K562 (cell line): Measurements from ENCODE around the gene CYS1. TPM values are rescaled to one million over a fixed set of nuclear protein-coding genes. Genes with fewer than 3 reads are reported as not detected.

Experiments
- ARHGAP35 ChIP-seq: fragments of 450-650 bp; IDR thresholded peaks from 2 replicates; pipeline ENCODE4 v1.6.1; 2018; ENCODE audit not compliant: partially characterized antibody
- ATF1 ChIP-seq, 2 experiments: fragments of 450-650 bp in 1 of 2; IDR thresholded peaks; 2 replicates each; pipeline ENCODE4 v1.6.1; 2016; ENCODE audit warnings: missing compliant biosample characterization in 1 of 2, missing genetic modification characterization in 1 of 2
- BCOR ChIP-seq: fragments of 450-650 bp; IDR thresholded peaks from 2 replicates; pipeline ENCODE4 v1.6.1; 2016
- CREM ChIP-seq: IDR thresholded peaks from 2 replicates; pipeline ENCODE4 v1.6.1; 2014; ENCODE audit warnings: antibody characterized with exemption, low read depth
- CXXC5 ChIP-seq: fragments of 250-450 bp; sonication (Bioruptor Pico); IDR thresholded peaks from 2 replicates; pipeline ENCODE4 v1.8.0; 2022; ENCODE audit warnings: inconsistent platforms, mild to moderate bottlenecking, moderate library complexity
- DPF2 ChIP-seq: fragments of 450-650 bp; IDR thresholded peaks from 2 replicates; pipeline ENCODE4 v1.6.1; 2016
- FOXK2 ChIP-seq, 2 experiments: fragments of 450-650 bp; IDR thresholded peaks in 1 of 2; conservative IDR thresholded peaks in 1 of 2; 2 replicates each; pipeline ENCODE4 v1.6.1; 2016; ENCODE audit warnings: low read depth in 2 of 2, mild to moderate bottlenecking in 1 of 2
- GABPB1 ChIP-seq: sonication (generic); formaldehyde crosslinking; IDR thresholded peaks from 2 replicates; pipeline ENCODE4 v1.8.0; 2022; ENCODE audit warnings: mild to moderate bottlenecking, missing genetic modification reagents
- GATAD2A ChIP-seq: fragments of 450-650 bp; IDR thresholded peaks from 2 replicates; pipeline ENCODE4 v1.6.1; 2017
- KDM5B ChIP-seq: fragments of 200-600 bp; sonication (generic); IDR thresholded peaks from 2 replicates; pipeline ENCODE4 v1.6.1; 2012; ENCODE audit warnings: low read depth, mild to moderate bottlenecking, moderate library complexity, low read length, control low read depth, inconsistent platforms; ENCODE audit not compliant: insufficient replicate concordance
- MEF2D ChIP-seq: conservative IDR thresholded peaks from 2 replicates; pipeline ENCODE4 v1.6.1; 2016; ENCODE audit warnings: low read depth, missing genetic modification characterization, missing compliant biosample characterization
- MTF1 ChIP-seq: fragments of 250-450 bp; sonication (Bioruptor Pico); IDR thresholded peaks from 2 replicates; pipeline ENCODE4 v1.9.0; 2021; ENCODE audit warnings: moderate library complexity, mild to moderate bottlenecking, inconsistent platforms, borderline replicate concordance
- NFRKB ChIP-seq: fragments of 450-650 bp; IDR thresholded peaks from 2 replicates; pipeline ENCODE4 v1.6.1; 2016; ENCODE audit warnings: low read depth
- OTX1 ChIP-seq: fragments of 450-650 bp; formaldehyde crosslinking; IDR thresholded peaks from 2 replicates; pipeline ENCODE4 v1.4.0; 2022; ENCODE audit warnings: mild to moderate bottlenecking
- PHF20 ChIP-seq: fragments of 450-650 bp; IDR thresholded peaks from 2 replicates; pipeline ENCODE4 v1.6.1; 2018; ENCODE audit not compliant: partially characterized antibody
- POLR2B ChIP-seq: fragments of 450-650 bp; IDR thresholded peaks from 2 replicates; pipeline ENCODE4 v1.6.1; 2018; ENCODE audit warnings: low read depth; ENCODE audit not compliant: partially characterized antibody
- RAD21 ChIP-seq, 2 experiments: fragments of 250-450 bp in 1 of 2; fragments of 450-650 bp in 1 of 2; sonication (Bioruptor Pico) in 1 of 2; formaldehyde crosslinking in 1 of 2; IDR thresholded peaks in 1 of 2; conservative IDR thresholded peaks in 1 of 2; 2 replicates each; pipeline versions ENCODE4 v1.4.0 to v1.8.0; 2020 to 2022; ENCODE audit warnings: mild to moderate bottlenecking in 2 of 2, moderate library complexity in 1 of 2
- RAD51 ChIP-seq: fragments of 450-650 bp; IDR thresholded peaks from 2 replicates; pipeline ENCODE4 v1.7.1; 2016; ENCODE audit warnings: low read depth, mild to moderate bottlenecking, borderline replicate concordance
- TCFL5 ChIP-seq: fragments of 250-450 bp; sonication (Bioruptor Pico); conservative IDR thresholded peaks from 2 replicates; pipeline ENCODE4 v1.6.1; 2021; ENCODE audit warnings: mild to moderate bottlenecking, moderate library complexity, matching md5 sums
- TOE1 ChIP-seq, 2 experiments: fragments of 450-650 bp in 1 of 2; sonication (generic) in 1 of 2; formaldehyde crosslinking in 1 of 2; IDR thresholded peaks; 2 replicates each; pipeline versions ENCODE4 v1.7.1 to v1.8.0; 2016 to 2022; ENCODE audit warnings: borderline replicate concordance in 2 of 2, mild to moderate bottlenecking in 2 of 2, antibody characterized with exemption in 1 of 2, inconsistent platforms in 1 of 2, low read depth in 1 of 2, missing genetic modification reagents in 1 of 2, moderate library complexity in 1 of 2
- VEZF1 ChIP-seq: fragments of 200-800 bp; sonication (Bioruptor generic); IDR thresholded peaks from 2 replicates; pipeline ENCODE4 v1.6.1; 2017; ENCODE audit warnings: missing genetic modification characterization, missing compliant biosample characterization
- ZBED1 ChIP-seq: IDR thresholded peaks from 2 replicates; pipeline ENCODE4 v1.6.1; 2014
- ZEB2 ChIP-seq: fragments of 450-650 bp; IDR thresholded peaks from 2 replicates; pipeline ENCODE4 v1.6.1; 2016
- ZNF239 ChIP-seq: fragments of 250-450 bp; sonication (Bioruptor Pico); IDR thresholded peaks from 2 replicates; pipeline ENCODE4 v1.4.0; 2020; ENCODE audit warnings: mild to moderate bottlenecking
- polyA plus RNA-seq, 8 experiments: library from polyadenylated mRNA; depleted of rRNA in 4 of 8; stranded (reverse) in 5 of 8; unstranded in 3 of 8; fragments of >200 nt; fragmentation: Nextera tagmentation in 2 of 8; fragmentation: Illumina TruSeq in 1 of 8; extraction: Ambion mirVana in 2 of 8; extraction: Trizol in 1 of 8; gene quantifications; 2 replicates each; pipeline versions ENCODE4 v1.2.1 to v1.2.3, GENCODE V29; 2011 to 2014; ENCODE audit warnings: inconsistent platforms in 1 of 8, missing spikeins in 1 of 8
- total RNA-seq, 7 experiments: library from RNA; depleted of rRNA in 6 of 7; stranded (reverse); fragments of >200 nt in 6 of 7; fragmentation: Illumina TruSeq in 2 of 7; extraction: Trizol in 2 of 7; gene quantifications; 2 replicates each; pipeline versions ENCODE4 v1.2.1 to v1.2.3, GENCODE V29; 2011 to 2021; ENCODE audit warnings: low replicate concordance in 1 of 7
- TF ChIP-seq, protein P1 (sequence below), 2 experiments: fragments of 450-650 bp; conservative IDR thresholded peaks; 2 replicates each; pipeline ENCODE4 v1.6.1; 2017; ENCODE audit warnings: mild to moderate bottlenecking in 2 of 2, moderate library complexity in 2 of 2
- TF ChIP-seq, protein P2 (sequence below), 2 experiments: fragments of 450-650 bp; IDR thresholded peaks; 2 replicates each; pipeline ENCODE4 v1.6.1; 2016

Gene CYS1
- total and polyA plus RNA-seq, 9 of the 15 experiments (the other 6 are each of a cell fraction or from before 2014, with no cell fraction given), result 0.11 to 0.13 TPM; not detected in 7

DNA sequence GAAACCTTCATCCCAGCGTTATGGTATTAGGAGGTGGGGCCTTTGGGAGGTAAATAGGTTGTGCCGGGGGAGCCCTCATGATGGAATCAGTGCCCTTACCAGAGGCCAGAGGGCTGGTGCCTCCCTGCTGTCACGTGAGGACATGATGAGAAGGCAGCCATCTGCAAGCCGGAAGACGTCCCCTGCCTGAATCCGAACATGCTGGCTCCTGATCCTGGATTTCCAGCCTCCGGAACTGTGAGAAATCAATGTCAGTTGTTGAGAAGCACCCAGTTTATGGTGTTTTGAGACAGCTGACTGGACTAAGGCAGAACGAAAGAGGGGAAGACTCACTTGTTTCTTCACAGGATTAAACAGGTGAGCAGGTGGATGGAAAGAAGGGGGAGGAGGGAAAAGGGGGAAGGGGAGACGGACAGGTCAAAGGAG, 49.9 kb downstream of the CYS1 start (continued):
- TF ChIP-seq MEF2D (peak; percentile 47; the same call in 1 of the 2 replicates), KDM5B (no peak), GABPB1 (CRISPR knock-in tag) (peak; percentile 63; the same call in 1 of the 2 replicates), CREM (peak; percentile 59), BCOR (no peak), TOE1 (IDR thresholded peaks at IDR 0.05; ENCODE audit: borderline replicate concordance) (peak; percentile 90), TOE1 (CRISPR knock-in tag; IDR thresholded peaks at IDR 0.05; ENCODE audit: borderline replicate concordance, low read depth) (0 out of 2 replicates have a peak, but pooled peaks have one; percentile 38), GATAD2A (no peak), ZEB2 (peak; percentile 78; the same call in 1 of the 2 replicates), ATF1 (CRISPR knock-in tag; IDR thresholded peaks at IDR 0.05) (no peak), ATF1 (tag; IDR thresholded peaks at IDR 0.05) (no peak), NFRKB (peak; percentile 66; the same call in 1 of the 2 replicates), PHF20 (peak; percentile 51), VEZF1 (peak; percentile 39), ZNF239 (CRISPR knock-in tag) (no peak), MTF1 (CRISPR knock-in tag) (no peak), RAD51 (peak; percentile 89), ZBED1 (0 out of 2 replicates have a peak, but pooled peaks have one; percentile 24), ARHGAP35 (no peak), CXXC5 (CRISPR knock-in tag) (peak; percentile 30; the same call in 1 of the 2 replicates), FOXK2 (conservative IDR thresholded peaks at IDR 0.05 in 1 of 2, IDR thresholded peaks at IDR 0.05 in 1 of 2; ENCODE audit: low read depth in 2 of 2) (peak; percentile 70 to 79; a peak in 3 of 4 replicates), POLR2B (peak; percentile 43), RAD21 (CRISPR knock-in tag; conservative IDR thresholded peaks at IDR 0.05 in 1 of 2, IDR thresholded peaks at IDR 0.05 in 1 of 2) (no peak), OTX1 (CRISPR knock-in tag) (no peak), DPF2 (no peak), TCFL5 (CRISPR knock-in tag) (no peak)
- TF ChIP-seq, protein P1, sequence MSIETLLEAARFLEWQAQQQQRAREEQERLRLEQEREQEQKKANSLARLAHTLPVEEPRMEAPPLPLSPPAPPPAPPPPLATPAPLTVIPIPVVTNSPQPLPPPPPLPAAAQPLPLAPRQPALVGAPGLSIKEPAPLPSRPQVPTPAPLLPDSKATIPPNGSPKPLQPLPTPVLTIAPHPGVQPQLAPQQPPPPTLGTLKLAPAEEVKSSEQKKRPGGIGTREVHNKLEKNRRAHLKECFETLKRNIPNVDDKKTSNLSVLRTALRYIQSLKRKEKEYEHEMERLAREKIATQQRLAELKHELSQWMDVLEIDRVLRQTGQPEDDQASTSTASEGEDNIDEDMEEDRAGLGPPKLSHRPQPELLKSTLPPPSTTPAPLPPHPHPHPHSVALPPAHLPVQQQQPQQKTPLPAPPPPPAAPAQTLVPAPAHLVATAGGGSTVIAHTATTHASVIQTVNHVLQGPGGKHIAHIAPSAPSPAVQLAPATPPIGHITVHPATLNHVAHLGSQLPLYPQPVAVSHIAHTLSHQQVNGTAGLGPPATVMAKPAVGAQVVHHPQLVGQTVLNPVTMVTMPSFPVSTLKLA (conservative IDR thresholded peaks at IDR 0.05), result peak; percentile 65 to 76
- TF ChIP-seq, protein P2, sequence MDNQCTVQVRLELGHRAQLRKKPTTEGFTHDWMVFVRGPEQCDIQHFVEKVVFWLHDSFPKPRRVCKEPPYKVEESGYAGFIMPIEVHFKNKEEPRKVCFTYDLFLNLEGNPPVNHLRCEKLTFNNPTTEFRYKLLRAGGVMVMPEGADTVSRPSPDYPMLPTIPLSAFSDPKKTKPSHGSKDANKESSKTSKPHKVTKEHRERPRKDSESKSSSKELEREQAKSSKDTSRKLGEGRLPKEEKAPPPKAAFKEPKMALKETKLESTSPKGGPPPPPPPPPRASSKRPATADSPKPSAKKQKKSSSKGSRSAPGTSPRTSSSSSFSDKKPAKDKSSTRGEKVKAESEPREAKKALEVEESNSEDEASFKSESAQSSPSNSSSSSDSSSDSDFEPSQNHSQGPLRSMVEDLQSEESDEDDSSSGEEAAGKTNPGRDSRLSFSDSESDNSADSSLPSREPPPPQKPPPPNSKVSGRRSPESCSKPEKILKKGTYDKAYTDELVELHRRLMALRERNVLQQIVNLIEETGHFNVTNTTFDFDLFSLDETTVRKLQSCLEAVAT (IDR thresholded peaks at IDR 0.05), result 0 out of 4 replicates have a peak, but pooled peaks of 1 of the 2 experiments have one; percentile 22
